ENCODE results near the gene FAM221B. TPM values are rescaled to one million over a fixed set of nuclear protein-coding genes. Genes with fewer than 3 reads are reported as not detected.

Gene FAM221B
- total RNA-seq, 4 donors from 2014 or later: not detected

DNA sequence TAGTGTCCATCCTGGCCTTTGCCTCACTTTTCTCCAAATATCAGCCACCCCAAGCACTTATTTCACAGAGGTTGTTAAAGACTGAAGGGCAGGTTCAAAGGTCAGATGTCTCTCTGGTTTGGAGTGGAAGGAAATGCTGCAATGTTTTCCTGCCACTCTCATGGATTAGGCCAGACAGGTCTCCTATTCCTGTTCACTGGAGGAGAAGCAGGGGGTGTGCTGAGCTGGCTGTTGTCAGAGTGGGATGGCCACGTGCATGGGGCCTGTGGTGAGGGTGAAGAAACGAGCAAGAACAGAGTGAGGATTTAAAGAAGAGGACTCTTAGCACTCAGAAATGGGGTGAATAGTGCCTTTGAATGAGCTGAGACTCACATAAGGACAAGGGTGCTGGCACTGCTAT is 7.2 kb upstream of the FAM221B start:
- WGBS, 2 donors: 81 to 85% methylated on average over 2 of the region's 2 CpGs
- H3K4me3 ChIP-seq: no peak overlapping the region
- no peaks in the 10 kb centered on the region for H3K9me3 ChIP-seq
- no peak for DNase-seq
- intact Hi-C loops (cut with DNase I): no loop called here
- no peaks in the 10 kb centered on the region for H3K36me3 ChIP-seq
- peaks cover 5 to 39% (median 11%) of the 10 kb centered on the region in 3 donors for H3K4me1 ChIP-seq
- TF ChIP-seq POLR2A (IDR thresholded peaks at IDR 0.05): no peak
- TF ChIP-seq, protein P1, sequence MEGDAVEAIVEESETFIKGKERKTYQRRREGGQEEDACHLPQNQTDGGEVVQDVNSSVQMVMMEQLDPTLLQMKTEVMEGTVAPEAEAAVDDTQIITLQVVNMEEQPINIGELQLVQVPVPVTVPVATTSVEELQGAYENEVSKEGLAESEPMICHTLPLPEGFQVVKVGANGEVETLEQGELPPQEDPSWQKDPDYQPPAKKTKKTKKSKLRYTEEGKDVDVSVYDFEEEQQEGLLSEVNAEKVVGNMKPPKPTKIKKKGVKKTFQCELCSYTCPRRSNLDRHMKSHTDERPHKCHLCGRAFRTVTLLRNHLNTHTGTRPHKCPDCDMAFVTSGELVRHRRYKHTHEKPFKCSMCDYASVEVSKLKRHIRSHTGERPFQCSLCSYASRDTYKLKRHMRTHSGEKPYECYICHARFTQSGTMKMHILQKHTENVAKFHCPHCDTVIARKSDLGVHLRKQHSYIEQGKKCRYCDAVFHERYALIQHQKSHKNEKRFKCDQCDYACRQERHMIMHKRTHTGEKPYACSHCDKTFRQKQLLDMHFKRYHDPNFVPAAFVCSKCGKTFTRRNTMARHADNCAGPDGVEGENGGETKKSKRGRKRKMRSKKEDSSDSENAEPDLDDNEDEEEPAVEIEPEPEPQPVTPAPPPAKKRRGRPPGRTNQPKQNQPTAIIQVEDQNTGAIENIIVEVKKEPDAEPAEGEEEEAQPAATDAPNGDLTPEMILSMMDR (IDR thresholded peaks at IDR 0.05): no peak
- H3K27me3 ChIP-seq: peaks cover 0 to 30% (median 0%) of the 10 kb centered on the region in 4 donors
- H3K27ac ChIP-seq: no peak overlapping the region

DNA sequence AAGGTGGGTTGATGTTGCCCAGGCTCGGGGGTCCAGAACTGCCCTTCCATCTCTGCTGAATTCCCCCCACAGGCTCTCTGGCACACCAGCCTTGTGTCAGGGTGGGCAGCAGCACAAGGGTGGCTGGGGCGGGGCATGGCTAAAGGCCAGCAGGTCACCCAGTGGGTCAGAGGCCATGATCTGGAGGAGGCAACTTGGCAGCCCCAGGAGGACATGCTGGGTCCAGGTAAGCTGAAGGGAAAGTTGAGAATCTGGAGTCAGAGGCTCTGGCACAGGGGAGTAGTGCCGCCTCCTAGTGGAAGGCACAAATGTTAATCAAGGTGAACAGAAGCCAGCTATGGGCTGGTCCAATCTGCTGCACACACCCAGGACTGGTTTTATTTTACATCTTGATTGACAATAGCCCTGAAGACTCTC is 6.7 kb upstream of the FAM221B start:
- Histone ChIP-seq H3K36me3 (no peaks in the 10 kb centered on the region), H3K9me3 (no peaks in the 10 kb centered on the region), H3K27ac (no peak overlapping the region), H3K27me3 (peaks cover 0 to 24% (median 0%) of the 10 kb centered on the region in 4 donors), H3K4me3 (no peak overlapping the region), H3K4me1 (peaks cover 8 to 44% (median 11%) of the 10 kb centered on the region in 3 donors)
- no peak for DNase-seq
- TF ChIP-seq POLR2A (IDR thresholded peaks at IDR 0.05): no peak
- TF ChIP-seq, protein P1 (IDR thresholded peaks at IDR 0.05): peak in 3 of 6 experiments; percentile 6 to 40 (median 9)
- 100% methylated on average over 1 of the region's 3 CpGs for WGBS, 2 donors
- intact Hi-C loops (cut with DNase I): no loop called here

DNA sequence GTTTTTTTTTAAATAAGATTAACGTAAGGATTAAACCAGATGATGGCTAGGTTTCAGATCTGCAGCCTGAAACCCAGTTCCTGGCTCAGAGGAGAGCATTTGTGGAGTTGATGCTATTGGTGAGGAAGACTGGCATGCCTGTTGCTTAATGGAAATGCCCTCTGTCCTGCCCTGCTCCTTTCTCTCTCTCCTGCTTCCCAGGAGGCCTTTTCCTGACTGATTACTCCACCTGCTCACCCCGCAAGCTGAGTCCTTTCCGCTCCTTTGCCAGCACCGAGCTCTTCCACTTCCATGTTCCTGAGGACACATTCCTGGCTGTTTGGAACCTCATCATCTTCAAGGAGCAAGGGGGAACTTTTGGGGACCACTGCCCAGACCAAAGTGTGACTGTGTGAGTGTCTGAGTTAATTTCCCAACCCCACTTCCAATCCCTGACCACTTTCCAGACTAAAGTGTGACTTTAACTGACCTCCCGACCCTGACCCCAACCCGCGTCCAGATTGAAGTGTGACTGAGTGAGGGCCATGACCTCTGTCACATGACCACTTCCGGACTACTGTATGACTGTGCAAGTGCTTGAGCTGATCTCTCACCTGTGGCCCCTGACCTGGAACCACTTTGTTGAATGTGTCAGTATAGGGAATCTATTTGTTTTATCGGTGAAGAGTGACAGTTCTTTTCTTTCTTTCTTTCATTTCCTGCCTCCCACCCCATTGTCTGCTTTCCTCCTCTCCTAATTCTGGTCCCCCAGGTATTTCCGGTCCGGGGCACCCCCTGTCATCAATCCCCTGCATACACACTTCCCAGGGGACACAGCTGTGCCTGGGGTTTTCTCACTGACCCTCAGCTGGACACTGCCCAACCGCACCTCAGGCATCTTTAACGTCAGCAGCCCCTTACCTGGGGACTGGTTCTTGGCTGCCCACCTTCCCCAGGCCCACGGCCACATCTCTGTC is 6.0 kb upstream of the FAM221B start:
- intact Hi-C loops (cut with DNase I): no loop called here
- DNase-seq: no peak
- no peaks in the 10 kb centered on the region for H3K36me3 ChIP-seq
- 73 to 85% methylated on average over 10 to 11 of the region's 14 CpGs for WGBS, 2 donors
- peaks cover 0 to 17% (median 0%) of the 10 kb centered on the region in 4 donors for H3K27me3 ChIP-seq
- H3K9me3 ChIP-seq: no peaks in the 10 kb centered on the region
- peak overlapping the region in 1 of 4 donors; percentile 41 for H3K27ac ChIP-seq
- no peak overlapping the region for H3K4me3 ChIP-seq
- TF ChIP-seq, protein P1 (IDR thresholded peaks at IDR 0.05): no peak
- no peak for TF ChIP-seq POLR2A (IDR thresholded peaks at IDR 0.05)
- H3K4me1 ChIP-seq: peaks cover 11 to 51% (median 14%) of the 10 kb centered on the region in 3 donors

DNA sequence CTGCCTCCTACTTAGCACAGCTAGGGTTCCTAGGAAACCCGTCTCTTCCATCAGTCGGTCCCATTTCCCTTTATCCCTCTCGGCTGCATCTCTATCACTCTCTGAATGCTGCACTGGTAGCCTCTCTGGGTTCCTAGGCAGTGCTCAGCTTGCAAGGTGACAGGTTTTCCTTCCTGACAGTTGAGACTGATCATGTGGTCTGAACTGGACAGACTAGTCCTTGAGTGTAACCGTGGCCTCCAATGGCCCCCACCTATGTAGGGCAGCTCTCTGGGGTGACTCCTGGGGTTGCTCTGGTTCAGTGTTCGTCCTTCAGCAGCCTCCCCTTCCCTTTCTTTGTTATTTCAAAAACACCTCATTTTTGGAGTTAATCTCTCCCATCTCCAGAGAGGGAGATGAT is 4.3 kb upstream of the FAM221B start:
- H3K36me3 ChIP-seq: no peaks in the 10 kb centered on the region
- peaks cover 0 to 7% (median 0%) of the 10 kb centered on the region in 4 donors for H3K27me3 ChIP-seq
- no peak for DNase-seq
- no peak for TF ChIP-seq POLR2A (IDR thresholded peaks at IDR 0.05)
- TF ChIP-seq, protein P1 (IDR thresholded peaks at IDR 0.05): no peak
- no peaks in the 10 kb centered on the region for H3K9me3 ChIP-seq
- peaks cover 17 to 63% (median 18%) of the 10 kb centered on the region in 3 donors for H3K4me1 ChIP-seq
- H3K4me3 ChIP-seq: no peak overlapping the region
- peak overlapping the region in 2 of 4 donors; percentile 31 to 41 for H3K27ac ChIP-seq
- intact Hi-C loops (cut with DNase I): no loop called here
- 75 to 76% methylated on average over 5 of the region's 5 CpGs for WGBS, 2 donors

DNA sequence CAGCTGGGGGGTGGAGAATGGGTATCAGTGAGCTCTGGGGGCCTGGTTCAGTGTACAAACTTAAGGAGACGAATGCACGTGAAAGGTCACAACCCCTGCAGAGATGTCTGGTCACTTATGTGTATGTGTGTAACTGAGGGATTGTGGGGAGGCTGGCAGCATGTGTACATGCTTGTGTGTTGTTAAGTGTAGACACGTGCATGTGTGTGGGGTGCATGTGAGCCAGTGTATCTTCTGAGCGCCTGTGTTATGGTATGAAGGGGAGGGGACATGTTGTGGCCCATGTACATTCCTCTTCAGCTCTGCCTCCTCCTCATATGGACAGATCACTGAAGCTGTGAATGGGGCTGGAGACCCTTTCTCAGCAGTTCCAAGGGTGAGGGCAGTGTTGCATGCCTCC is 2.5 kb upstream of the FAM221B start:
- no peak overlapping the region for H3K27ac ChIP-seq
- no peak for TF ChIP-seq POLR2A (IDR thresholded peaks at IDR 0.05)
- TF ChIP-seq, protein P1 (IDR thresholded peaks at IDR 0.05): no peak
- DNase-seq: no peak
- WGBS, 2 donors: 79 to 82% methylated on average over 4 of the region's 4 CpGs
- no peaks in the 10 kb centered on the region for H3K9me3 ChIP-seq
- intact Hi-C loops (cut with DNase I): no loop called here
- H3K27me3 ChIP-seq: no peaks in the 10 kb centered on the region
- H3K4me1 ChIP-seq: peaks cover 17 to 74% (median 18%) of the 10 kb centered on the region in 3 donors
- no peaks in the 10 kb centered on the region for H3K36me3 ChIP-seq
- no peak overlapping the region for H3K4me3 ChIP-seq
